GM21360 (cell line): Measurements from ENCODE around the gene NPHP3.
"Not testable (repeated sequence)": the region's sequence is repeated elsewhere in the genome, so short reads cannot be mapped to it uniquely, and the experiment has no call there.

Experiments used
- ATAC-seq: cut with Tn5 transposase; IDR thresholded peaks from one replicate; pipeline ENCODE4 v1.9.1; 2021; ENCODE audit warnings: mild to moderate bottlenecking, moderate library complexity; ENCODE audit not compliant: unreplicated experiment

The NPHP3 gene

GRCh38 chr3:132643366-132643765 is 78.8 kb downstream of the NPHP3 start:
- ATAC-seq, result no peak

GRCh38 chr3:132642539-132642847 is 79.7 kb downstream of the NPHP3 start:
- no peak for ATAC-seq

DNA sequence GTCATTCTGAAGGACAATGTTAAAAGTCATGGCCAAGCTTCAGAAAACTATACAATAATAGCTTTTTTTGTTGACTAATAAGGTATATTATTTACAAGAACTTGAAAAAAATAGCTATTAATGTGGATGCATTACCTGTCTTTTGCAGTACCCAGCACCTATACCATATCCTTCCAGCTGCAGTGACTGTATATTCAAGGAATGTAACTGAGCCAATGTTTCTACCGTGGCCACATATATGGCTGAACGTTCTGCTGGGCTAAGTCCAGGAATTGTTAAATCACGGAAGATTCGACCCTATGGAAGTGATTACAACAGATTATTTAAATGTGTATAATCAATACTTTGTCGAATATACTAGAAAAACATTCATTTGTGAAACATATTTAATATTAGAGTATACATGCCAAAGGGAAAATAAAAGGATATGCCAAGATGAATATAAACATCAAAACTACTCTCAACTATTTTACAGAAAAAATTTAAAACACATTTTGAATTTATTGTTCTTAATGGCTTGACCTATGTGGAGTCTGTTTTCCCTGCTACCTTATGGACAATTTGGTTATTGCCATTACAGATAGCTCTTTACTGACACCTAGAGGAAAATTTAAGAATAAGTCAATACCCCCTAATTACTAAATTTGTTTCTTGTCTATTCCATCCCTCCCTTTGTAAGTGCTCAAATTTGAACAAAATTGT is 80.2 kb downstream of the NPHP3 start:
- ATAC-seq, result no peak

- ATAC-seq, result not testable (repeated sequence)
These were observed 80.8 kb downstream of the NPHP3 start for GRCh38 chr3:132641427-132641826.

GRCh38 chr3:132638706-132639105 is 83.5 kb downstream of the NPHP3 start:
- no peak for ATAC-seq

DNA sequence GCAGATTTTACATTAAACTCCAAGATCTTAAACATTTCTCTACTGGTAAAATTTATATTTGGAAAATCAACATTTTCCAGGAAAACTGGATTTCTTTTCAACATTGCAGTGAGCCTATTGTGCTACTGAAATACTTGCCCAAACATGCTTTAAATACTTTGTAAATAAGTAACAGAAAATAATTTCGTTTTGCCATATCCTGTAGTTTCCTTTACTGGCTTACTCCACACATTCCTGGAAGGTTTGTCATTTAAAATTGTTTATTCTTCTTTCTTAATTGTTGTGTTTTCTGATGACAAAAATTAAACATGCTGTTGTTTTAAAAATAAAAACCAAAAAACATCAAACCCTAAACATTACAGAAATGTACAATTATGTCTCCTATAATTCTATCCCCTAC is 84.6 kb downstream of the NPHP3 start:
- ATAC-seq, result no peak

DNA sequence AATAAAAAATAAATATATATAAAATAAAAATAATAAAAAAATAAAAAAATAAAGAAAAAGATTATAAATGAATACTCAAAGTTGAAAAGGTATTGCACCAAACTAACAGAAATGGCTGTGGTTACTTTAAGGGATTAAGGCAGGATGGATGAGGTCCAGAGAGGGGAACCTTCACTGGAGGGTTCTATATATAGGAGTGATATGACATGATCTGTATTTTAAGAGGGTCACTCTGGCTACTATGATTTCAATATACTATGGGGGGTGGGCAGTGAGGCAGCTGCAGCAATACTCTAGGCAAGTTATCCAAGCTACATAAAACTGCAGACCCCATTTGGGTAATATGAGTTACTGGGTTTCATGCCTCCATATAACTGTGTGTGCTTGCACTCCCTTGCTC is 87.2 kb downstream of the NPHP3 start:
- ATAC-seq, result no peak
